ENCODE measurements around the gene ZNF106.

GRCh38 chr15:42368096-42368495, 122.8 kb downstream of the ZNF106 start:
- TF ChIP-seq, protein P1, sequence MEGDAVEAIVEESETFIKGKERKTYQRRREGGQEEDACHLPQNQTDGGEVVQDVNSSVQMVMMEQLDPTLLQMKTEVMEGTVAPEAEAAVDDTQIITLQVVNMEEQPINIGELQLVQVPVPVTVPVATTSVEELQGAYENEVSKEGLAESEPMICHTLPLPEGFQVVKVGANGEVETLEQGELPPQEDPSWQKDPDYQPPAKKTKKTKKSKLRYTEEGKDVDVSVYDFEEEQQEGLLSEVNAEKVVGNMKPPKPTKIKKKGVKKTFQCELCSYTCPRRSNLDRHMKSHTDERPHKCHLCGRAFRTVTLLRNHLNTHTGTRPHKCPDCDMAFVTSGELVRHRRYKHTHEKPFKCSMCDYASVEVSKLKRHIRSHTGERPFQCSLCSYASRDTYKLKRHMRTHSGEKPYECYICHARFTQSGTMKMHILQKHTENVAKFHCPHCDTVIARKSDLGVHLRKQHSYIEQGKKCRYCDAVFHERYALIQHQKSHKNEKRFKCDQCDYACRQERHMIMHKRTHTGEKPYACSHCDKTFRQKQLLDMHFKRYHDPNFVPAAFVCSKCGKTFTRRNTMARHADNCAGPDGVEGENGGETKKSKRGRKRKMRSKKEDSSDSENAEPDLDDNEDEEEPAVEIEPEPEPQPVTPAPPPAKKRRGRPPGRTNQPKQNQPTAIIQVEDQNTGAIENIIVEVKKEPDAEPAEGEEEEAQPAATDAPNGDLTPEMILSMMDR (conservative IDR thresholded peaks at IDR 0.05; ENCODE audit: low read depth, low read length): no peak
- no peak for TF ChIP-seq EZH2 (IDR thresholded peaks at IDR 0.05; ENCODE audit: borderline replicate concordance, low read depth, low read length, poor library complexity, severe bottlenecking)
